HFFc6 (cell line): Measurements from ENCODE around the gene PTGFRN. TPM values are rescaled to one million over a fixed set of nuclear protein-coding genes. Genes with fewer than 3 reads are reported as not detected.

Experiments used
- DNase-seq: peaks from one replicate; pipeline ENCODE4 v3.0.0-alpha.2; 2018
- H3K27ac Mint-ChIP-seq: 2 replicates; pipeline ENCODE4 v1.8.0; 2020; ENCODE audit warnings: mild to moderate bottlenecking, mixed read lengths
- H3K27me3 Mint-ChIP-seq: 2 replicates; pipeline ENCODE4 v1.8.0; 2021; ENCODE audit warnings: mild to moderate bottlenecking, moderate library complexity, mixed read lengths; ENCODE audit not compliant: insufficient read depth
- H3K36me3 Mint-ChIP-seq: 2 replicates; pipeline ENCODE4 v1.8.0; 2021; ENCODE audit warnings: low read depth, mixed read lengths
- H3K4me1 Mint-ChIP-seq: 2 replicates; pipeline ENCODE4 v1.8.0; 2020; ENCODE audit warnings: low read depth, mixed read lengths
- H3K4me3 Mint-ChIP-seq: 2 replicates; pipeline ENCODE4 v1.8.0; 2020; ENCODE audit warnings: mild to moderate bottlenecking, moderate library complexity, mixed read lengths
- H3K9me3 Mint-ChIP-seq: 2 replicates; pipeline ENCODE4 v1.8.0; 2020; ENCODE audit warnings: mild to moderate bottlenecking, mixed read lengths
- total RNA-seq, 6 experiments: library from RNA; stranded (reverse); fragmentation: NEBNext Ultra II Directional; extraction: Animal tissue kit (Norgen Biotek cat#: 25700); gene quantifications; 2 replicates in 1 of 6; 3 replicates in 5 of 6; pipeline ENCODE4 v1.2.3, GENCODE V29; 2021
- TF ChIP-seq, protein P1 (sequence below): fragments of 200-600 bp; sonication (generic); IDR thresholded peaks from 2 replicates; pipeline ENCODE4 v1.5.0; 2021; ENCODE audit warnings: antibody characterized with exemption, mild to moderate bottlenecking

The PTGFRN gene
- total RNA-seq, 6 experiments from 2014 or later = 0.14 TPM; not detected in 5

DNA sequence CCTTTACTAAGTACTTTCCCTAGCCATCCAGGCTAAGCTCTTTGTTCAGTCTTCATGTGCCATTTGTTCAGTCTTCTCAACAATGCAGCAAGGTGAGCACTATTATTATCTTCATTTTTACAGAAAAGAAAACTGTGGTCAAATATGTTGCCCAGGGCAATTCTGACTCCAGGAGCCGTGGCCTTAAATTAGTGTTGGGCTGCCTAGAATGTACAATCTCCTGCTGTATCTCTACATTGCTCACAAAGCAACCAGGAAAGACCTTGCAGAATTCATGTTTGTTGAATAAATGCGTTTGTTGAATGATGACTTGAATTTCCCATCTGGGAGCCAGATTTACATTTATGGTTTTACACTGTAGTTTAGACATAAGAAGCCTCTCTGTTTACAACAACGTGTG is 106.0 kb downstream of the PTGFRN start:
- Mint-ChIP-seq H3K4me3 (no peak overlapping the region), H3K27me3 (peaks cover 11% of the 10 kb centered on the region), H3K4me1 (no peaks in the 10 kb centered on the region), H3K9me3 (no peaks in the 10 kb centered on the region), H3K36me3 (no peaks in the 10 kb centered on the region), H3K27ac (no peak overlapping the region)
- DNase-seq = no peak
- TF ChIP-seq, protein P1, sequence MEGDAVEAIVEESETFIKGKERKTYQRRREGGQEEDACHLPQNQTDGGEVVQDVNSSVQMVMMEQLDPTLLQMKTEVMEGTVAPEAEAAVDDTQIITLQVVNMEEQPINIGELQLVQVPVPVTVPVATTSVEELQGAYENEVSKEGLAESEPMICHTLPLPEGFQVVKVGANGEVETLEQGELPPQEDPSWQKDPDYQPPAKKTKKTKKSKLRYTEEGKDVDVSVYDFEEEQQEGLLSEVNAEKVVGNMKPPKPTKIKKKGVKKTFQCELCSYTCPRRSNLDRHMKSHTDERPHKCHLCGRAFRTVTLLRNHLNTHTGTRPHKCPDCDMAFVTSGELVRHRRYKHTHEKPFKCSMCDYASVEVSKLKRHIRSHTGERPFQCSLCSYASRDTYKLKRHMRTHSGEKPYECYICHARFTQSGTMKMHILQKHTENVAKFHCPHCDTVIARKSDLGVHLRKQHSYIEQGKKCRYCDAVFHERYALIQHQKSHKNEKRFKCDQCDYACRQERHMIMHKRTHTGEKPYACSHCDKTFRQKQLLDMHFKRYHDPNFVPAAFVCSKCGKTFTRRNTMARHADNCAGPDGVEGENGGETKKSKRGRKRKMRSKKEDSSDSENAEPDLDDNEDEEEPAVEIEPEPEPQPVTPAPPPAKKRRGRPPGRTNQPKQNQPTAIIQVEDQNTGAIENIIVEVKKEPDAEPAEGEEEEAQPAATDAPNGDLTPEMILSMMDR = no peak

DNA sequence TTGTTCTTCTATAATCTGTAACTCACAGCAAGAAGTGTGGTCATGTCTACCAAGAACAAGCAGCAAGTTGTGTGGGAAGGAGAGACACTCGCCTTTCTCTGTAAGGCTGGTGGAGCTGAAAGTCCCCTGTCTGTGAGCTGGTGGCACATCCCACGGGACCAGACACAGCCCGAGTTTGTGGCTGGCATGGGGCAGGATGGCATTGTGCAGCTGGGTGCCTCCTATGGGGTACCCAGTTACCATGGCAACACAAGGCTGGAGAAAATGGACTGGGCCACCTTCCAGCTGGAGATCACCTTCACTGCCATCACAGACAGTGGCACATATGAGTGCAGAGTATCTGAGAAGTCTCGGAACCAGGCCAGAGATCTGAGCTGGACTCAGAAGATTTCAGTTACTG is 107.3 kb downstream of the PTGFRN start:
- DNase-seq = no peak
- H3K36me3 Mint-ChIP-seq = no peaks in the 10 kb centered on the region
- H3K4me1 Mint-ChIP-seq = no peaks in the 10 kb centered on the region
- TF ChIP-seq, protein P1 = no peak
- no peak overlapping the region for H3K4me3 Mint-ChIP-seq
- no peak overlapping the region for H3K27ac Mint-ChIP-seq
- H3K27me3 Mint-ChIP-seq = peaks cover 11% of the 10 kb centered on the region
- no peaks in the 10 kb centered on the region for H3K9me3 Mint-ChIP-seq

DNA sequence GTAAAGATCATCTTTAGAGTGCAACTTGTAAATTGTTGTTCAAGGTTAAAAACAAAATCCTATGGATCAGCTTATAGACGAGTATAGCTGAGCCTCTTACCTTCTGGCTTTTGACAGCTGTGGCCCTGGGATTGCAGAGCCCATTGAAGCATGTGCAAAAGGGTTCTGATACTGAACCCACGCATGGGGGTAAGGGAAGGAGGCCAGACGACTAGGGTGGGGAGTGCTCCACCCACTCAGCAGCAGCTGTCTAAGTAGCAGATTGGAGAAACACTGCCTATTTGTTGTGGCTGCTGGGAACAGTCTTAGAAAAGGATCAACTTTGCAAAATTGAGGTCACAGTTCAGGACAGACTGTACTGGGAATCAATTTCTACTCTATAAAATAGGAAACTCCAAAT is 107.9 kb downstream of the PTGFRN start:
- H3K4me3 Mint-ChIP-seq = no peak overlapping the region
- H3K36me3 Mint-ChIP-seq = no peaks in the 10 kb centered on the region
- H3K27ac Mint-ChIP-seq = no peak overlapping the region
- H3K4me1 Mint-ChIP-seq = no peaks in the 10 kb centered on the region
- no peak for DNase-seq
- H3K9me3 Mint-ChIP-seq = no peaks in the 10 kb centered on the region
- TF ChIP-seq, protein P1 = no peak
- peaks cover 11% of the 10 kb centered on the region for H3K27me3 Mint-ChIP-seq

DNA sequence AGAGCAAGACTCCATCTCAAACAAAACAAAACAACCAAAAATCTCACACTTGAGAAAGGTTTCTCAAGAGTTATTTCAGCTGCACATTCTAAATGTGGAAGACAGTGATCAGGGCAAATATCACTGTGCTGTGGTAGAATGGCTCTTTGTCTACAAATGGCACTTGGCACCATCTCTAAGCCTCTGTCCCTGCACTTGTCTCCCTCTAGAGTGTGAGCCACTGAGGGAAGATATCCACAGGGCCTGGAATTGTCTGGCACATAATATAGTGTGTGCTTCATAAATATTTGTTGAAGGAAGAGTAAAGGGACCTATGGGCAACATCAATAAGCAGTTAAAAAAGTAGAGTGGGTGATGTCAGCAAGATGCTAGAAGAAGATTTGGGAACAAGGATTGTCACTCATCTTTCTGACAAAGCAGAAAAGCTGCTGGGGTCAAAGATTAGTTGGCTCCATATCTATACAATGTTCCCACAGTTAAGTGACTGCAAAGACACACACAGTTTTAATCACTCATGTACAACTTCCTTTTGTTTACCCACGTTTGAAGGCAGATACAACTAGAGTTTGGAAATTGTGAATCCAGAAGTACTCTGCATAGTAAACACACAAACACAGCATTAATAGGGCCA is 110.9 kb downstream of the PTGFRN start:
- H3K27me3 Mint-ChIP-seq = peaks cover 9% of the 10 kb centered on the region
- no peak overlapping the region for H3K27ac Mint-ChIP-seq
- TF ChIP-seq, protein P1 = no peak
- no peaks in the 10 kb centered on the region for H3K9me3 Mint-ChIP-seq
- H3K4me1 Mint-ChIP-seq = no peaks in the 10 kb centered on the region
- no peak overlapping the region for H3K4me3 Mint-ChIP-seq
- H3K36me3 Mint-ChIP-seq = no peaks in the 10 kb centered on the region
- no peak for DNase-seq

DNA sequence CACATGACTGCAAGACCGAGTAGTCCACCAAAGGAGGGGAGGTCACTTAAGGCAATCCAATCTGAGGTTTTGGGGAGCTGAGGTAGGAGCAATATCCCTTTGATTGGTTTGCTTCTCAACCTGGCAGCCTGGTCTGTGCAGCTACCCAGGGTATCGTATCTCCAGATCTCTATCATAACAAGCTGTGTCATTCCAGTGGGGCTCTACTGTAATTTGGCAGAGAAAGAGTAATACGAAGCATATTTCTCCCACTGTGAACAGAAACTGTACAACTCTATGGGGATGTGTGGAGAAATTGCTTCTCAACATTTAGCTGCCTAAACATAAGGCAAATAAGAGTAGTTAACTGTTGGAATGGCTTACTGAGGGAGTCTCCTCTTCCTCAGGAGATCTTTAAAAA is 112.4 kb downstream of the PTGFRN start:
- TF ChIP-seq, protein P1 = no peak
- H3K27ac Mint-ChIP-seq = no peak overlapping the region
- no peak for DNase-seq
- peaks cover 13% of the 10 kb centered on the region for H3K27me3 Mint-ChIP-seq
- no peaks in the 10 kb centered on the region for H3K4me1 Mint-ChIP-seq
- no peaks in the 10 kb centered on the region for H3K36me3 Mint-ChIP-seq
- no peaks in the 10 kb centered on the region for H3K9me3 Mint-ChIP-seq
- no peak overlapping the region for H3K4me3 Mint-ChIP-seq
